ENCODE data around the gene CEP112. TPM values are rescaled to one million over a fixed set of nuclear protein-coding genes. Genes with fewer than 3 reads are reported as not detected.

The CEP112 gene
- total RNA-seq, 2 donors from 2014 or later = 5.0 to 8.6 TPM

- no peaks in the 10 kb centered on the region for H3K36me3 Mint-ChIP-seq (ENCODE audit: insufficient read depth in 2 of 2)
- DNase-seq (no peak), ATAC-seq (replicated peaks in 1 of 2) (no peak)
- peaks cover 23% of the 10 kb centered on the region for H3K4me1 Mint-ChIP-seq (ENCODE audit: low read depth)
- H3K27ac Mint-ChIP-seq = no peak overlapping the region
- no peaks in the 10 kb centered on the region for H3K9me3 Mint-ChIP-seq
- H3K27me3 Mint-ChIP-seq (ENCODE audit: low read depth) = no peaks in the 10 kb centered on the region
- H3K4me3 Mint-ChIP-seq = no peak overlapping the region
Measured at GRCh38 chr17:65598746-65599145, 593.2 kb downstream of the CEP112 start.

GRCh38 chr17:65595071-65595656, 596.8 kb downstream of the CEP112 start:
- Mint-ChIP-seq H3K9me3 (no peaks in the 10 kb centered on the region), H3K4me3 (peak overlapping the region; percentile 67 to 77), H3K27ac (no peak overlapping the region), H3K36me3 (ENCODE audit: insufficient read depth in 2 of 2) (no peaks in the 10 kb centered on the region), H3K4me1 (ENCODE audit: low read depth) (peaks cover 31% of the 10 kb centered on the region), H3K27me3 (ENCODE audit: low read depth) (no peaks in the 10 kb centered on the region)
- no peak for DNase-seq
- peak; percentile 5 to 10 for ATAC-seq (replicated peaks in 1 of 2)

- no peaks in the 10 kb centered on the region for H3K9me3 Mint-ChIP-seq
- DNase-seq = peak; percentile 8 to 44
- no peaks in the 10 kb centered on the region for H3K36me3 Mint-ChIP-seq (ENCODE audit: insufficient read depth in 2 of 2)
- no peak overlapping the region for H3K27ac Mint-ChIP-seq
- peak; percentile 65 to 84 for ATAC-seq (replicated peaks in 1 of 2)
- peak overlapping the region; percentile 67 to 77 for H3K4me3 Mint-ChIP-seq
- peaks cover 31% of the 10 kb centered on the region for H3K4me1 Mint-ChIP-seq (ENCODE audit: low read depth)
- no peaks in the 10 kb centered on the region for H3K27me3 Mint-ChIP-seq (ENCODE audit: low read depth)
Measured at GRCh38 chr17:65593855-65594845, 597.8 kb downstream of the CEP112 start.

- Mint-ChIP-seq H3K4me1 (ENCODE audit: low read depth) (peaks cover 38% of the 10 kb centered on the region), H3K27me3 (ENCODE audit: low read depth) (no peaks in the 10 kb centered on the region), H3K27ac (no peak overlapping the region), H3K36me3 (ENCODE audit: insufficient read depth in 2 of 2) (no peaks in the 10 kb centered on the region), H3K4me3 (peak overlapping the region; percentile 67 to 77), H3K9me3 (no peaks in the 10 kb centered on the region)
- DNase-seq (no peak), ATAC-seq (replicated peaks in 1 of 2) (no peak)
Measured at GRCh38 chr17:65593092-65593854, 598.7 kb downstream of the CEP112 start.

- no peaks in the 10 kb centered on the region for H3K36me3 Mint-ChIP-seq (ENCODE audit: insufficient read depth in 2 of 2)
- ATAC-seq (replicated peaks in 1 of 2) (no peak), DNase-seq (no peak)
- peaks cover 42% of the 10 kb centered on the region for H3K4me1 Mint-ChIP-seq (ENCODE audit: low read depth)
- no peak overlapping the region for H3K4me3 Mint-ChIP-seq
- H3K27ac Mint-ChIP-seq = no peak overlapping the region
- no peaks in the 10 kb centered on the region for H3K27me3 Mint-ChIP-seq (ENCODE audit: low read depth)
- no peaks in the 10 kb centered on the region for H3K9me3 Mint-ChIP-seq
Measured at GRCh38 chr17:65592125-65592965, 599.6 kb downstream of the CEP112 start.

- H3K9me3 Mint-ChIP-seq = no peaks in the 10 kb centered on the region
- H3K27me3 Mint-ChIP-seq (ENCODE audit: low read depth) = no peaks in the 10 kb centered on the region
- H3K27ac Mint-ChIP-seq = no peak overlapping the region
- ATAC-seq (replicated peaks in 1 of 2) (no peak), DNase-seq (no peak)
- H3K36me3 Mint-ChIP-seq (ENCODE audit: insufficient read depth in 2 of 2) = no peaks in the 10 kb centered on the region
- H3K4me3 Mint-ChIP-seq = no peak overlapping the region
- H3K4me1 Mint-ChIP-seq (ENCODE audit: low read depth) = peaks cover 52% of the 10 kb centered on the region
Measured at GRCh38 chr17:65589321-65589720, 602.6 kb downstream of the CEP112 start.

- Mint-ChIP-seq H3K4me3 (no peak overlapping the region), H3K9me3 (no peaks in the 10 kb centered on the region), H3K36me3 (ENCODE audit: insufficient read depth in 2 of 2) (no peaks in the 10 kb centered on the region), H3K27me3 (ENCODE audit: low read depth) (no peaks in the 10 kb centered on the region), H3K4me1 (ENCODE audit: low read depth) (peaks cover 52% of the 10 kb centered on the region), H3K27ac (no peak overlapping the region)
- DNase-seq = no peak
- ATAC-seq (replicated peaks in 1 of 2) = no peak
Measured at GRCh38 chr17:65588181-65588808, 603.6 kb downstream of the CEP112 start.

- H3K4me3 Mint-ChIP-seq = no peak overlapping the region
- DNase-seq (no peak), ATAC-seq (replicated peaks in 1 of 2) (no peak)
- peaks cover 45% of the 10 kb centered on the region for H3K4me1 Mint-ChIP-seq (ENCODE audit: low read depth)
- H3K9me3 Mint-ChIP-seq = no peaks in the 10 kb centered on the region
- H3K27me3 Mint-ChIP-seq (ENCODE audit: low read depth) = no peaks in the 10 kb centered on the region
- no peaks in the 10 kb centered on the region for H3K36me3 Mint-ChIP-seq (ENCODE audit: insufficient read depth in 2 of 2)
- no peak overlapping the region for H3K27ac Mint-ChIP-seq
Measured at GRCh38 chr17:65587534-65588180, 604.3 kb downstream of the CEP112 start.

- Mint-ChIP-seq H3K36me3 (ENCODE audit: insufficient read depth in 2 of 2) (no peaks in the 10 kb centered on the region), H3K27ac (no peak overlapping the region), H3K27me3 (ENCODE audit: low read depth) (no peaks in the 10 kb centered on the region), H3K4me3 (no peak overlapping the region), H3K9me3 (no peaks in the 10 kb centered on the region), H3K4me1 (ENCODE audit: low read depth) (peaks cover 50% of the 10 kb centered on the region)
- DNase-seq (no peak), ATAC-seq (replicated peaks in 1 of 2) (no peak)
Measured at GRCh38 chr17:65586899-65587298, 605.0 kb downstream of the CEP112 start.
